Neural cell (in vitro differentiated cells): ENCODE results near the gene SLC16A3. TPM values are rescaled to one million over a fixed set of nuclear protein-coding genes. Genes with fewer than 3 reads are reported as not detected.

Experiments
- H2AFZ ChIP-seq: fragments of 200-600, 300-800 bp; sonication (generic), shearing (Covaris generic); 2 replicates; pipeline ENCODE4 v1.6.0; 2014; ENCODE audit warnings: low read depth, mild to moderate bottlenecking, antibody characterized with exemption, low read length, moderate library complexity
- H3F3A ChIP-seq: fragments of 200-600 bp; shearing (Covaris generic); 2 replicates; pipeline ENCODE4 v1.6.1; 2016; ENCODE audit warnings: mild to moderate bottlenecking, moderate library complexity, mixed read lengths, antibody characterized with exemption, low read length; ENCODE audit not compliant: insufficient read depth, poor library complexity, severe bottlenecking
- H3K27ac ChIP-seq: fragments of 200-600, 300-800 bp; sonication (generic), shearing (Covaris generic); 2 replicates; pipeline ENCODE4 v1.5.1; 2014; ENCODE audit warnings: mild to moderate bottlenecking, low read length, moderate library complexity
- H3K27me3 ChIP-seq: fragments of 300-800, 200-600 bp; sonication (generic), shearing (Covaris generic); 2 replicates; pipeline ENCODE4 v1.6.0; 2014; ENCODE audit warnings: mild to moderate bottlenecking, low read depth, low read length, moderate library complexity; ENCODE audit not compliant: insufficient read depth
- H3K36me3 ChIP-seq: fragments of 300-800, 200-600 bp; sonication (generic), shearing (Covaris generic); 2 replicates; pipeline ENCODE4 v1.5.1; 2014; ENCODE audit warnings: mild to moderate bottlenecking, antibody characterized with exemption, low read length, moderate library complexity; ENCODE audit not compliant: insufficient read depth
- H3K4me2 ChIP-seq: fragments of 300-800, 200-600 bp; sonication (generic), shearing (Covaris generic); 2 replicates; pipeline ENCODE4 v1.6.0; 2014; ENCODE audit warnings: mild to moderate bottlenecking, low read length
- H3K4me3 ChIP-seq: fragments of 300-800, 200-600 bp; sonication (generic), shearing (Covaris generic); 2 replicates; pipeline ENCODE4 v1.5.1; 2014; ENCODE audit warnings: mild to moderate bottlenecking, low read length, moderate library complexity
- H3K79me2 ChIP-seq: fragments of 200-600 bp; shearing (Covaris generic); replicated peaks from 2 replicates; pipeline ENCODE4 v1.6.0; 2014; ENCODE audit warnings: mild to moderate bottlenecking, low read length, moderate library complexity; ENCODE audit not compliant: insufficient read depth
- H3K9ac ChIP-seq: fragments of 300-800, 200-600 bp; sonication (generic), shearing (Covaris generic); 2 replicates; pipeline ENCODE4 v1.6.1; 2016; ENCODE audit warnings: mild to moderate bottlenecking, low read length, mixed read lengths
- H3K9me2 ChIP-seq: fragments of 200-600 bp; shearing (Covaris generic); 2 replicates; pipeline ENCODE4 v1.6.1; 2016; ENCODE audit warnings: mild to moderate bottlenecking, low read length, mixed read lengths; ENCODE audit not compliant: insufficient read depth
- H3K9me3 ChIP-seq: fragments of 200-600, 300-800 bp; sonication (generic), shearing (Covaris generic); 2 replicates; pipeline ENCODE4 v1.6.1; 2016; ENCODE audit warnings: mild to moderate bottlenecking, mixed run types, low read length, moderate library complexity, mixed read lengths
- H4K20me1 ChIP-seq: fragments of 200-600 bp; shearing (Covaris generic); 2 replicates; pipeline ENCODE4 v1.6.1; 2016; ENCODE audit warnings: mild to moderate bottlenecking, mixed run types; ENCODE audit not compliant: insufficient read depth
- EP300 ChIP-seq: fragments of 450-650 bp; conservative IDR thresholded peaks from 2 replicates; pipeline ENCODE4 v1.6.1; 2014; ENCODE audit warnings: antibody characterized with exemption, mild to moderate bottlenecking, moderate library complexity; ENCODE audit not compliant: poor library complexity, severe bottlenecking
- EZH2 ChIP-seq: fragments of 200-600, 300-800 bp; shearing (Covaris generic), sonication (generic); IDR thresholded peaks from 2 replicates; pipeline ENCODE4 v1.6.1; 2014; ENCODE audit warnings: antibody characterized with exemption, low read length, borderline replicate concordance, mild to moderate bottlenecking; ENCODE audit not compliant: insufficient read depth, poor library complexity, severe bottlenecking
- MXI1 ChIP-seq: fragments of 450-650 bp; conservative IDR thresholded peaks from 2 replicates; pipeline ENCODE4 v1.6.1; 2014; ENCODE audit warnings: antibody characterized with exemption, mild to moderate bottlenecking; ENCODE audit not compliant: poor library complexity, severe bottlenecking
- POLR2AphosphoS5 ChIP-seq: IDR thresholded peaks from 2 replicates; pipeline ENCODE4 v1.6.1; 2012
- RAD21 ChIP-seq: fragments of 450-650 bp; conservative IDR thresholded peaks from 2 replicates; pipeline ENCODE4 v1.6.1; 2014; ENCODE audit warnings: antibody characterized with exemption, mild to moderate bottlenecking, moderate library complexity
- SMC3 ChIP-seq: fragments of 450-650 bp; conservative IDR thresholded peaks from 2 replicates; pipeline ENCODE4 v1.6.1; 2014; ENCODE audit warnings: antibody characterized with exemption, mild to moderate bottlenecking, moderate library complexity; ENCODE audit not compliant: poor library complexity
- TAF1 ChIP-seq: IDR thresholded peaks from 2 replicates; pipeline ENCODE4 v1.6.1; 2012; ENCODE audit warnings: low read depth
- polyA plus RNA-seq: library from polyadenylated mRNA; depleted of rRNA; stranded (reverse); fragments of >200 nt; gene quantifications from 2 replicates; pipeline ENCODE4 v1.2.3, GENCODE V29; 2014
- TF ChIP-seq, protein P1 (sequence below): fragments of 450-650 bp; IDR thresholded peaks from 2 replicates; pipeline ENCODE4 v1.5.1; 2014; ENCODE audit warnings: antibody characterized with exemption, mild to moderate bottlenecking, moderate library complexity; ENCODE audit not compliant: poor library complexity, severe bottlenecking
- TF ChIP-seq, protein P2 (sequence below): IDR thresholded peaks from 2 replicates; pipeline ENCODE4 v1.6.1; 2012; ENCODE audit warnings: borderline replicate concordance

Gene SLC16A3
- polyA plus RNA-seq, 1 donor from 2014 or later = 0.56 TPM

DNA sequence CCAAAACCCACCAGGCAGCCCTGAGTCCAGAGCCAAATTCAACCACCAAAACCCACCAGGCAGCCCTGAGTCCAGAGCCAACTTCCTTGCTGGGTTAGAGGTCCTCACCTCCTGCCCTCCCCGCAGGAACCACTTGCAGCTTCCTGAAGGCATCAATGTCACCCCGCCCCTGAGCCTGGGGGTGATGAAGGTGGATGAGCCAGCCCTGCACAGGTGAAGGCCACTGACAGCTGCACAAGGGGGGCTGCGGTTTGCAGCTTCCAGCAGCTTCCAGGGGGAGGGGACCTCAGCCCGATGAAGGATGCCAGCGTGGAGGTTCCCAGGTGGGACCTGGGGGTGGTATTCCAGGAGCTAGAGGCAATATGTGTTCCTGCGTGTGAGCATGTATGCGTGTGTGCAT is 52.2 kb downstream of the SLC16A3 start:
- H3K4me3 ChIP-seq = no peak overlapping the region
- TF ChIP-seq POLR2AphosphoS5 = no peak
- TF ChIP-seq, protein P1, sequence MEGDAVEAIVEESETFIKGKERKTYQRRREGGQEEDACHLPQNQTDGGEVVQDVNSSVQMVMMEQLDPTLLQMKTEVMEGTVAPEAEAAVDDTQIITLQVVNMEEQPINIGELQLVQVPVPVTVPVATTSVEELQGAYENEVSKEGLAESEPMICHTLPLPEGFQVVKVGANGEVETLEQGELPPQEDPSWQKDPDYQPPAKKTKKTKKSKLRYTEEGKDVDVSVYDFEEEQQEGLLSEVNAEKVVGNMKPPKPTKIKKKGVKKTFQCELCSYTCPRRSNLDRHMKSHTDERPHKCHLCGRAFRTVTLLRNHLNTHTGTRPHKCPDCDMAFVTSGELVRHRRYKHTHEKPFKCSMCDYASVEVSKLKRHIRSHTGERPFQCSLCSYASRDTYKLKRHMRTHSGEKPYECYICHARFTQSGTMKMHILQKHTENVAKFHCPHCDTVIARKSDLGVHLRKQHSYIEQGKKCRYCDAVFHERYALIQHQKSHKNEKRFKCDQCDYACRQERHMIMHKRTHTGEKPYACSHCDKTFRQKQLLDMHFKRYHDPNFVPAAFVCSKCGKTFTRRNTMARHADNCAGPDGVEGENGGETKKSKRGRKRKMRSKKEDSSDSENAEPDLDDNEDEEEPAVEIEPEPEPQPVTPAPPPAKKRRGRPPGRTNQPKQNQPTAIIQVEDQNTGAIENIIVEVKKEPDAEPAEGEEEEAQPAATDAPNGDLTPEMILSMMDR = no peak
- TF ChIP-seq EZH2 = no peak
- TF ChIP-seq, protein P2, sequence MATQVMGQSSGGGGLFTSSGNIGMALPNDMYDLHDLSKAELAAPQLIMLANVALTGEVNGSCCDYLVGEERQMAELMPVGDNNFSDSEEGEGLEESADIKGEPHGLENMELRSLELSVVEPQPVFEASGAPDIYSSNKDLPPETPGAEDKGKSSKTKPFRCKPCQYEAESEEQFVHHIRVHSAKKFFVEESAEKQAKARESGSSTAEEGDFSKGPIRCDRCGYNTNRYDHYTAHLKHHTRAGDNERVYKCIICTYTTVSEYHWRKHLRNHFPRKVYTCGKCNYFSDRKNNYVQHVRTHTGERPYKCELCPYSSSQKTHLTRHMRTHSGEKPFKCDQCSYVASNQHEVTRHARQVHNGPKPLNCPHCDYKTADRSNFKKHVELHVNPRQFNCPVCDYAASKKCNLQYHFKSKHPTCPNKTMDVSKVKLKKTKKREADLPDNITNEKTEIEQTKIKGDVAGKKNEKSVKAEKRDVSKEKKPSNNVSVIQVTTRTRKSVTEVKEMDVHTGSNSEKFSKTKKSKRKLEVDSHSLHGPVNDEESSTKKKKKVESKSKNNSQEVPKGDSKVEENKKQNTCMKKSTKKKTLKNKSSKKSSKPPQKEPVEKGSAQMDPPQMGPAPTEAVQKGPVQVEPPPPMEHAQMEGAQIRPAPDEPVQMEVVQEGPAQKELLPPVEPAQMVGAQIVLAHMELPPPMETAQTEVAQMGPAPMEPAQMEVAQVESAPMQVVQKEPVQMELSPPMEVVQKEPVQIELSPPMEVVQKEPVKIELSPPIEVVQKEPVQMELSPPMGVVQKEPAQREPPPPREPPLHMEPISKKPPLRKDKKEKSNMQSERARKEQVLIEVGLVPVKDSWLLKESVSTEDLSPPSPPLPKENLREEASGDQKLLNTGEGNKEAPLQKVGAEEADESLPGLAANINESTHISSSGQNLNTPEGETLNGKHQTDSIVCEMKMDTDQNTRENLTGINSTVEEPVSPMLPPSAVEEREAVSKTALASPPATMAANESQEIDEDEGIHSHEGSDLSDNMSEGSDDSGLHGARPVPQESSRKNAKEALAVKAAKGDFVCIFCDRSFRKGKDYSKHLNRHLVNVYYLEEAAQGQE = no peak
- no peak for TF ChIP-seq MXI1
- no peak for TF ChIP-seq TAF1
- TF ChIP-seq RAD21 = no peak
- TF ChIP-seq EP300 = no peak
- TF ChIP-seq SMC3 = no peak

DNA sequence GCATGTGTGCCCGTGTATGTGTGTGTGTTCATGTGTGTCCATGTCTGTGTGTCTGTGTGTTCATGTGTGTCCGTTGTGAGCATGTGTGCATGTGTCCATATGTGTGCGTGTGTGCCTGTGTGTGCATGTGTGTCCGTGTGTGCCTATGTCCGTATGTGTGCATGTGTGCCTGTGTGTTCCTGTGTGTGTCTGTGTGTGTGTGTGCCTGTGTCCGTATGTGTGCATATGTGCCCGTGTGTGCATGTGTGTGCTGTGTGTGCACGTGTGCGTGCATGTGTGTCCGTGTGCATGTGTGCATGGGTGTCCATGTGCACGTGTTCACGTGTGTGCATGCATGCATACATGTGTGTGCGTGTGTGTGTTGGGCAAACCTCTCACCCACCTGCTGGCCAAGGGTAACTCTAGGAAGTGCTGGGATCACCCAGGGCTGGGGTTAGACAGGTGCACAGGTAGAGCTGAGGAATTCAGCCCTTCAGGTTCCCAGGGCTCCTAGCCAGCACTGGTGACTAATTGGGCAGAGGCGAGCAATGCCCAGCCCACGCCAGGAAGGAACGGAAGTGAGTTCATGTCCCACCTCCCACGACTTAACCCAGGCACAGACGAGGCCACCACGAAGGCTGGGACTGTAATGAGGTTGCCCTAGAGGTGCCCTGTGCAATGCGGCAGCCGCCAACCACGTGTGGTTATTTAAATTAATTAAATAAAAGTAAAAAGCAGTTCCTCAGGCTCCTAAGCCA is 52.8 kb downstream of the SLC16A3 start:
- Histone ChIP-seq H3K9me3 (no peaks in the 10 kb centered on the region), H3K9ac (no peak overlapping the region), H4K20me1 (no peaks in the 10 kb centered on the region), H3F3A (no peaks in the 10 kb centered on the region), H3K4me3 (no peak overlapping the region), H3K27ac (no peak overlapping the region), H2AFZ (no peak overlapping the region), H3K27me3 (no peaks in the 10 kb centered on the region), H3K9me2 (no peaks in the 10 kb centered on the region), H3K36me3 (no peaks in the 10 kb centered on the region), H3K79me2 (no peaks in the 10 kb centered on the region), H3K4me2 (no peak overlapping the region)
- TF ChIP-seq SMC3 (no peak), EZH2 (no peak), POLR2AphosphoS5 (no peak), EP300 (no peak), MXI1 (no peak), TAF1 (no peak), RAD21 (no peak)
- TF ChIP-seq, protein P1 = no peak
- TF ChIP-seq, protein P2 = no peak

More for the DNA sequence above, 52.2 kb downstream of the SLC16A3 start:
- Histone ChIP-seq H3K79me2 (no peaks in the 10 kb centered on the region), H3K36me3 (no peaks in the 10 kb centered on the region), H3K27me3 (no peaks in the 10 kb centered on the region), H3K4me2 (no peak overlapping the region), H3K27ac (no peak overlapping the region), H3K9me2 (no peaks in the 10 kb centered on the region), H2AFZ (no peak overlapping the region), H3K9me3 (no peaks in the 10 kb centered on the region), H3F3A (no peaks in the 10 kb centered on the region), H3K9ac (no peak overlapping the region), H4K20me1 (no peaks in the 10 kb centered on the region)
